Neural cell (in vitro differentiated cells): Measurements from ENCODE around the gene CIC.

ENCODE experiments used
- EP300 ChIP-seq: fragments of 450-650 bp; conservative IDR thresholded peaks from 2 replicates; pipeline ENCODE4 v1.6.1; 2014; ENCODE audit warnings: antibody characterized with exemption, mild to moderate bottlenecking, moderate library complexity; ENCODE audit not compliant: poor library complexity, severe bottlenecking
- EZH2 ChIP-seq: fragments of 200-600, 300-800 bp; shearing (Covaris generic), sonication (generic); IDR thresholded peaks from 2 replicates; pipeline ENCODE4 v1.6.1; 2014; ENCODE audit warnings: antibody characterized with exemption, low read length, borderline replicate concordance, mild to moderate bottlenecking; ENCODE audit not compliant: insufficient read depth, poor library complexity, severe bottlenecking
- SMC3 ChIP-seq: fragments of 450-650 bp; conservative IDR thresholded peaks from 2 replicates; pipeline ENCODE4 v1.6.1; 2014; ENCODE audit warnings: antibody characterized with exemption, mild to moderate bottlenecking, moderate library complexity; ENCODE audit not compliant: poor library complexity
- TAF1 ChIP-seq: IDR thresholded peaks from 2 replicates; pipeline ENCODE4 v1.6.1; 2012; ENCODE audit warnings: low read depth
- TF ChIP-seq, protein P1 (sequence below): fragments of 450-650 bp; IDR thresholded peaks from 2 replicates; pipeline ENCODE4 v1.5.1; 2014; ENCODE audit warnings: antibody characterized with exemption, mild to moderate bottlenecking, moderate library complexity; ENCODE audit not compliant: poor library complexity, severe bottlenecking

DNA sequence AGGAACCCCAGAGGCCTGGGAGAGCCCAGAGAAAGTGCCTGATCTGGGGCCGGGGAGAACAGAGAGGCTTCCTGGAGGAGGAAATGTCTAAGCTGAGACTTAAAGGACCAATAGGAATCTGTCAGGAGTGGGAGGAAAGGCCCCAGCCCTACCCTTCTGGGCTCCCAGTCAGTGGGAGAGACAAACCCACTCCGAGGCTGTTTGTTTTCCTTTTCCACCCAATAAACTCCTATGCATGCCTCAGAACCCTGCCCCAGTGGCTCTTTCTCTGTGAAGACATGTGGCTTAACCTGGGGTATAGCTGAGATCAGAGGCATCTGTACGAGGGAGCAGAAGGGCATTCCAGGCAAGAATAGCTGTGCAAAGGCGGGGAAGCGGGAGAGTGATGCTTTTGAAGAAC, 58.3 kb downstream of the CIC start:
- TF ChIP-seq, protein P1, sequence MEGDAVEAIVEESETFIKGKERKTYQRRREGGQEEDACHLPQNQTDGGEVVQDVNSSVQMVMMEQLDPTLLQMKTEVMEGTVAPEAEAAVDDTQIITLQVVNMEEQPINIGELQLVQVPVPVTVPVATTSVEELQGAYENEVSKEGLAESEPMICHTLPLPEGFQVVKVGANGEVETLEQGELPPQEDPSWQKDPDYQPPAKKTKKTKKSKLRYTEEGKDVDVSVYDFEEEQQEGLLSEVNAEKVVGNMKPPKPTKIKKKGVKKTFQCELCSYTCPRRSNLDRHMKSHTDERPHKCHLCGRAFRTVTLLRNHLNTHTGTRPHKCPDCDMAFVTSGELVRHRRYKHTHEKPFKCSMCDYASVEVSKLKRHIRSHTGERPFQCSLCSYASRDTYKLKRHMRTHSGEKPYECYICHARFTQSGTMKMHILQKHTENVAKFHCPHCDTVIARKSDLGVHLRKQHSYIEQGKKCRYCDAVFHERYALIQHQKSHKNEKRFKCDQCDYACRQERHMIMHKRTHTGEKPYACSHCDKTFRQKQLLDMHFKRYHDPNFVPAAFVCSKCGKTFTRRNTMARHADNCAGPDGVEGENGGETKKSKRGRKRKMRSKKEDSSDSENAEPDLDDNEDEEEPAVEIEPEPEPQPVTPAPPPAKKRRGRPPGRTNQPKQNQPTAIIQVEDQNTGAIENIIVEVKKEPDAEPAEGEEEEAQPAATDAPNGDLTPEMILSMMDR: no peak
- no peak for TF ChIP-seq SMC3
- no peak for TF ChIP-seq EP300
- TF ChIP-seq TAF1: no peak
- no peak for TF ChIP-seq EZH2
